ENCODE data around the gene KRTAP1-3.

KRTAP1-3 gene

GRCh38 chr17:41037853-41038350, 3.2 kb upstream of the KRTAP1-3 start:
- DNase-seq, result no peak
- TF ChIP-seq CTCF (IDR thresholded peaks at IDR 0.05), result no peak
- peaks cover 7% of the 10 kb centered on the region for H3K9me3 Mint-ChIP-seq
- peaks cover 3% of the 10 kb centered on the region for H3K27me3 Mint-ChIP-seq (ENCODE audit: low read depth, poor library complexity)
- no peaks in the 10 kb centered on the region for H3K4me1 Mint-ChIP-seq
- no peak overlapping the region for H3K27ac Mint-ChIP-seq
- H3K4me3 Mint-ChIP-seq, result no peak overlapping the region
- no peaks in the 10 kb centered on the region for H3K36me3 Mint-ChIP-seq (ENCODE audit: low read depth)

- H3K4me1 Mint-ChIP-seq, result no peaks in the 10 kb centered on the region
- H3K9me3 Mint-ChIP-seq, result no peaks in the 10 kb centered on the region
- H3K27ac Mint-ChIP-seq, result no peak within 1 kb of the TSS
- H3K27me3 Mint-ChIP-seq (ENCODE audit: low read depth, poor library complexity), result peaks cover 4% of the 10 kb centered on the region
- no peak for TF ChIP-seq CTCF (IDR thresholded peaks at IDR 0.05)
- DNase-seq, result no peak
- H3K36me3 Mint-ChIP-seq (ENCODE audit: low read depth), result no peaks in the 10 kb centered on the region
- H3K4me3 Mint-ChIP-seq, result no peak within 1 kb of the TSS
Measured at GRCh38 chr17:41029633-41030245, 4.9 kb downstream of the KRTAP1-3 start, which contains the start of gene KRTAP1-4. TSS of gene KRTAP1-4 (minus strand) at chr17:41030195. CDS start at chr17:41030078, 117 bp downstream.

- TF ChIP-seq CTCF (IDR thresholded peaks at IDR 0.05), result no peak
- Mint-ChIP-seq H3K36me3 (ENCODE audit: low read depth) (no peaks in the 10 kb centered on the region), H3K27ac (no peak within 1 kb of the TSS), H3K4me3 (no peak within 1 kb of the TSS), H3K9me3 (peaks cover 5% of the 10 kb centered on the region), H3K4me1 (no peaks in the 10 kb centered on the region), H3K27me3 (ENCODE audit: low read depth, poor library complexity) (peaks cover 4% of the 10 kb centered on the region)
- DNase-seq, result no peak
Measured at GRCh38 chr17:41026715-41027471, 7.8 kb downstream of the KRTAP1-3 start, which contains the start of gene KRTAP1-5. TSS of gene KRTAP1-5 (minus strand) at chr17:41027208. CDS start at chr17:41027155, 53 bp downstream.

- H3K4me3 Mint-ChIP-seq, result no peak overlapping the region
Measured at GRCh38 chr17:41024697-41025096, 10.0 kb downstream of the KRTAP1-3 start.

GRCh38 chr17:41020336-41020735, 14.3 kb downstream of the KRTAP1-3 start:
- no peak for DNase-seq
- no peaks in the 10 kb centered on the region for H3K27me3 Mint-ChIP-seq (ENCODE audit: low read depth, poor library complexity)
- H3K36me3 Mint-ChIP-seq (ENCODE audit: low read depth), result no peaks in the 10 kb centered on the region
- no peak overlapping the region for H3K27ac Mint-ChIP-seq
- H3K4me3 Mint-ChIP-seq, result no peak overlapping the region
- H3K4me1 Mint-ChIP-seq, result no peaks in the 10 kb centered on the region
- no peak for TF ChIP-seq CTCF (IDR thresholded peaks at IDR 0.05)
- peaks cover 5% of the 10 kb centered on the region for H3K9me3 Mint-ChIP-seq

More at GRCh38 chr17:41024697-41025096, 10.0 kb downstream of the KRTAP1-3 start:
- TF ChIP-seq CTCF (IDR thresholded peaks at IDR 0.05), result no peak
- H3K27me3 Mint-ChIP-seq (ENCODE audit: low read depth, poor library complexity), result peaks cover 4% of the 10 kb centered on the region
- peaks cover 5% of the 10 kb centered on the region for H3K9me3 Mint-ChIP-seq
- H3K4me1 Mint-ChIP-seq, result no peaks in the 10 kb centered on the region
- DNase-seq, result no peak
- no peak overlapping the region for H3K27ac Mint-ChIP-seq
- no peaks in the 10 kb centered on the region for H3K36me3 Mint-ChIP-seq (ENCODE audit: low read depth)

Data from nephron progenitor cell (in vitro differentiated cells).